GM18505 (cell line): ENCODE data around the gene CLEC16A.
A peak's percentile ranks its signal among the peaks of the same experiment; 100 is the strongest.

Source experiments
- ATAC-seq: cut with Tn5 transposase; IDR thresholded peaks from one replicate; pipeline ENCODE4 v1.9.1; 2021; ENCODE audit not compliant: unreplicated experiment
- POLR2A ChIP-seq: IDR thresholded peaks from 4 replicates; pipeline ENCODE4 v1.6.1; 2011; ENCODE audit warnings: borderline replicate concordance; ENCODE audit not compliant: insufficient read depth, insufficient read length; ENCODE audit errors: extremely low read depth

Gene CLEC16A

GRCh38 chr16:11051879-11052808, 107.8 kb downstream of the CLEC16A start:
- ATAC-seq: peak; percentile 79
- TF ChIP-seq POLR2A: peak; percentile 24

DNA sequence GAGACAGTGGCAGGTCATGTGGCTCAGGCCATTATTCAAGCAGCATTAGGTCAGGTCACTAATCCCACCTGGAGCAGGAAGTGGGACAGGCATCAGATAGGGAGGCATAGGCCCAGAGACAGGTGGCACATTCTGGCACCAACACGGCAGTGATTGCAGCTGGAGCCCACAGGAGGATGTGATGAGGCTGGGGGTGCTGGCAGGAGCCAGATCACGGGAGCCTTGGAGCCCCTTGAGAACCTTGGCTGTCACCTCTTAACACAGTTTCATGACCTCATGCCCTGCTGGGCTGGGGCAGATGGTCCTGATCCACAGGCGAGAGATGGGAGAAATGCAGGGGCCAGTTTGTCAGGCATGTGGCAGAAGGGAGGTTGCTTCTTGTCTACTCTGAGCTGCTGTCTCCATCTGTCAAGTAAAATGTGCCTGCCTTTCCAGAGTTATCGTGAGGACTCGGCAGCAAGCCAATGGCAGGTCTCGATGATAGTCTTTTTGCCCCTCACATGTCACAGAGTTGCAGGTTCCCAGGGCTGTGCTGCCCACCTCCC, 109.6 kb downstream of the CLEC16A start:
- TF ChIP-seq POLR2A: no peak
- no peak for ATAC-seq

DNA sequence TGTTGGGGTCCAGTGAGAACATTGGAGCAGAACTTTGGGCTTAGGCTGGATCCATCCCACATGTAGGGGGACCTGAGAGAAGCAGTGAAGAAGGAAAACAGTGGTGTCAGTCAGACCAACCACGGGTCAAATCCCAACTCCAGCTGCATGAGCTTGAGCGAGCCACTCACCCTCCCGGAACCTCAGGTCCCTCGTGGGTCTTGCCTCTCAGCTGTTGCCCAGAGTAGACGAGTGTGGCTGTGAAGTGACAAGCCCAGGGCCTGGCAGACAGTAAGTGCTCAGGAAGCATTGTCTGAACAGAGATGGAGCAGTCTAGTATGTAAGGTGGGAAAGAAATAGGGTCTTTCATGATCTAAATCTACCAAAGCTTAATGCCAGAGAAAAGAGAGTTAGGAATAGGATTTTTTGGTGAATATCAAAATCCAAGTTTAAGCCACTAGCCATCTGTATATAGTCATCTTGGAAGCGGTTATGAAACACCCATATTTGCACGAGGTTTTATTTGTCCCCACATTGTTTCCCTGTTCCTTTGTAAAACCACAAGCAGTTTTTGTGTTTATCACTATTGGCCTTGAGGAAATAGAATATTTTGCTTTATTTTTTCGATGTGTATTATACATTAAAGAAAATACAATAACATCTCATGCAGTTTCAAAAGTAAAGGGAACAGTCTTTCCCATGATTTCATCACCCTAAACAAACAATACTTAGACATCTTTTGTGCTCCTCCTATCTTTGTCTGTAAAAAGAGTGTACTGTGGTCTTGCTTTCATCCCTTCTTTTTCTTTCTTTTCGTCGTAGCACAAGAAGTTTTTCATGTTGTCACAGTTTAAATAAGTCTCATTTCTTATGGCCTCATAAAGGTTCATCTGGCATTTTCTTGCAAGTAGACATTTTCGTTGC, 112.0 kb downstream of the CLEC16A start:
- TF ChIP-seq POLR2A: no peak
- no peak for ATAC-seq

- no peak for ATAC-seq
- no peak for TF ChIP-seq POLR2A
Measured at GRCh38 chr16:11056993-11057649, 112.8 kb downstream of the CLEC16A start.

GRCh38 chr16:11057711-11058345, 113.5 kb downstream of the CLEC16A start:
- TF ChIP-seq POLR2A: no peak
- no peak for ATAC-seq

- no peak for TF ChIP-seq POLR2A
- no peak for ATAC-seq
Measured at GRCh38 chr16:11058832-11059231, 114.5 kb downstream of the CLEC16A start.

DNA sequence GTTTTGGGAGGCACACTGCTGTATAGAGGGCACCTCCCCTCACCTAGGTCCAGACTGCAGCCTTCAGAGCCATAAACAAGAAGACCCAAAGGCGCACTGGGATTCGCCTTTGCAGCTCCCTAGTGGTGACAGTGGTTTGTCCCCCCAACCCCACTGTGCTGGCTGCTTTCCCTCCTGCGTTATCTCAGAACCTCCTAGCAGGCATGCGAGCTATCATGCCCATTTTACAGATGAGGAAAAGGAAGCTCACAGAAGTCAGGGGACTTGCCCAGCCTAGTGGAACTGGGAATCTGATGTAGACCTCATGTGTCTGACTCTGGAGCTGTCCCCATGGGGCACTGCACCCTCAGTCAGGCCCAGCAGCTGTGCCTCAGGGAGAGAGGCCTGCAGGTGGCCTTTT, 115.2 kb downstream of the CLEC16A start:
- TF ChIP-seq POLR2A: no peak
- no peak for ATAC-seq

- no peak for ATAC-seq
- TF ChIP-seq POLR2A: no peak
Measured at GRCh38 chr16:11060364-11060763, 116.0 kb downstream of the CLEC16A start.

- ATAC-seq: no peak
- no peak for TF ChIP-seq POLR2A
Measured at GRCh38 chr16:11060842-11061241, 116.5 kb downstream of the CLEC16A start.

DNA sequence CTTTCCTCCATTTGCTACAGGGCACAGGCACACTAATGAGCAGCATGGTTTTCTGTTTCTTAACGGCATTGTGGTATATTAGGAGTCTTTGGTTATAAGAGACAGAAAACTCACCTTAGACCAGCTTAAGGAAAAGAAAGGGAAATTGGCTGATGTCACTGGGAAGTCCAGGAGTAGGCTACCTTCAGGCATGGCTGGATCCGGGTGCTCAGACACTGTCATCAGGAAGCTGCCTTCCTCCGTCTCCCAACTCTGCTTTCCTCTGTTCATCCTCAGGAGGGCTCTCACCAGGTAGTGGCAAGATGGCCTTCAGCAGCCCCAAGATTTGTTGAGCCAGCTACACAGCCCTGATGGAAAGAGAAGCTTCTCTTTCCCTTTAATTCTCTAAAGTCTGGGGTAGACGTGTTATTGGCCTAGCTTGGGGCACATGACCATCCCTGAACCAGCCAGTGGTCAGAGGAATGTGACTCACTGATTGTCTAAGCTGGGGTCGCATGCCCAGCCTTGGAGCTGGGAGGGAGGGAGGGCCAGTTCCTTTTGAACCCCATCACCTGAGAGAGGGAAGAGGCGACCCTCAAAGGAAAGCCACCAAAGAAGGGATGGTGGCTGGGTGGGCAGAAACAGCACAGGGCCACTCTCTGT, 117.4 kb downstream of the CLEC16A start:
- no peak for TF ChIP-seq POLR2A
- no peak for ATAC-seq

DNA sequence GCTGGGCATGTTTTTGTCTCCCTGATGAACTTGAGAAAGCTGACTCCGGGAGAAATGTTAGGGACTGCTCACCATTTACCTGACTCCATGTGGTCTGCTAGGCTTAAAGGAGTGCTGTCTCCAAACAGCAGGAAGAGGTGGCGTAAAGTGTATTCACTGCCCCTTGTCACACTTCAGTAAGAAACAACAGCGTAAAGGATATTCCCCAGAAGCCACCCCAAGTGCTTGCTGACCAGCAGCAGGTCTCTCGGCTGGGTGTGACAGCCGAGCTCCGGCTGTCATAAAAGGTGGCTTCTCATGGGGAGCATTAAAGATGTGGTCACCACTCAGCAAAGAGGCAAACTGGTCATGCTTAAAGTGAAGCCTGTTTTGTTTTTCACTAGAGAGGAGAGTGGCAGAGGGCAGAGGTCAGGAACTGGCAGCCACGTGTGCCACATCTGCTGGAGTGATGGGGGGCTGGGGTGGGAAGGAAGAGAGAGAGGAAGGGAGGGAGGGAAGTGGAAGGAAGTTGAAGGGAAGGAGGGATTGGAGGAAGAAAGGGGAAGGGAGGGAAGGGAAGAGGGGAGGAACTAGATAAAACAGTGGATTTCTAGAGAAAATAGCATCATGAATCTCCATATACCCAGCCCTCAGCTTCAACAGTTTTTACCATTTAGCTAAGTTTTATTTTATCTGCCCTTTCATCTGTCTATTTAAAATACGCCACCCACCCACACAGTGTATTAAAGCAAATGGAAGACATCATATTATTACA, 119.3 kb downstream of the CLEC16A start:
- no peak for ATAC-seq
- no peak for TF ChIP-seq POLR2A
